ENCODE results near the gene SUGCT. TPM values are rescaled to one million over a fixed set of nuclear protein-coding genes. Genes with fewer than 3 reads are reported as not detected.

Gene SUGCT
- total and polyA plus RNA-seq, 4 donors: 37.9 to 152 (median 53.2) TPM

DNA sequence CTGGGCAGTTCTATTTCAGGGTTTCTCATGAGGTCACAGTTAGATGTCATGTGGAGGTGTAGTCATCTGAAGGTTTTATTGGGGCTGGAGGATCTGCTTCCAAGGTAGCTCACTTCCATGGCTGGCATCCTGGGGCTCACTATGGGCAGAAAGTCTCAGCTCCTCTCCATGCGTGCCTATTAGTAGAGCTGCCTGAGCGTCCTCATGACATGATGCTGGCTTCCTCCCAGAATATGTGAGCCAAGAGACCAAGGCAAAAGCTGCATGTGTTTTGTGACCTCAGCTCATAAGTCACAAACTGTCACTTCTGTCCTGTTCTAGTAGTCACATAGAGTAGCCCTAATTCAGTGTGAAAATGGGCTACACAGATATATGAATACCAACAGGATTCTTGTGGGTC lies 524.4 kb downstream of the SUGCT start:
- Histone ChIP-seq H3K36me3 (ENCODE audit: control insufficient read depth in 1 of 2, insufficient read depth in 2 of 2, low read length in 1 of 2) (no peaks in the 10 kb centered on the region), H3K27me3 (ENCODE audit: control insufficient read depth in 1 of 2, insufficient read depth in 2 of 2, low read length in 1 of 2) (no peaks in the 10 kb centered on the region), H3K27ac (ENCODE audit: low read depth in 1 of 2, low read length in 2 of 2) (peak overlapping the region; percentile 57 to 88), H3K4me1 (ENCODE audit: control insufficient read depth in 1 of 2, insufficient read depth in 2 of 2, low read length in 2 of 2) (peaks cover 9 to 10% of the 10 kb centered on the region in 2 donors), H3K9me3 (ENCODE audit: control insufficient read depth, low read length) (no peaks in the 10 kb centered on the region), H3K4me3 (ENCODE audit: low read length in 2 of 2) (no peak overlapping the region)
- ATAC-seq (ENCODE audit: low FRiP score): peak; percentile 60
- 4 to 6% methylated on average over 2 of the region's 2 CpGs for WGBS, 2 donors
- intact Hi-C loops (cut with DNase I): no loop called here
- DNase-seq: peak in 1 of 2 donors; percentile 52

DNA sequence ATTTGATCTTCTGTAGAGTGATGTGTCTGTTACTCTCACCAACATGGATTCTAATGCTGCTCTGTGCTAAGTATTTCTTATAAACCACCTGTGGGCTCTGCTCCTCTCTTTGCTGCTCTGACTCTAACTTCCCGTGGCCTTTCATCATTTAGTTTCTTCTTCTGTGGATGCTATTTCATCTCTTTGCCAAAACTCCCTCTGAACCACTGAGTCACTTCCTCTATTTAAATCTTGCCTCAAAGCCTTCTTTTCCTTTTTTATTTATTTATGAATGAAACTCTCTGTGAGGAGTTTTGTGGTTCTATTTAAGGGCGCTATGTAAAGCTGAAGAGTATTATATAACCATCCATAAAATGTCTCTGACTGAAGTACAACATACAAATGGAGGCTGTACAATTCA lies 538.5 kb downstream of the SUGCT start:
- ATAC-seq (ENCODE audit: low FRiP score): no peak
- H3K27ac ChIP-seq (ENCODE audit: low read depth in 1 of 2, low read length in 2 of 2): no peak overlapping the region

GRCh38 chr7:40674316-40674715 lies 539.5 kb downstream of the SUGCT start:
- no peak overlapping the region for H3K4me3 ChIP-seq (ENCODE audit: low read length in 2 of 2)
- no peak overlapping the region for H3K27ac ChIP-seq (ENCODE audit: low read depth in 1 of 2, low read length in 2 of 2)
- DNase-seq (no peak), ATAC-seq (ENCODE audit: low FRiP score) (no peak)
- H3K27me3 ChIP-seq (ENCODE audit: control insufficient read depth in 1 of 2, insufficient read depth in 2 of 2, low read length in 1 of 2): no peaks in the 10 kb centered on the region
- H3K4me1 ChIP-seq (ENCODE audit: control insufficient read depth in 1 of 2, insufficient read depth in 2 of 2, low read length in 2 of 2): peaks cover 0 to 4% of the 10 kb centered on the region in 2 donors
- H3K36me3 ChIP-seq (ENCODE audit: control insufficient read depth in 1 of 2, insufficient read depth in 2 of 2, low read length in 1 of 2): no peaks in the 10 kb centered on the region
- 61 to 65% methylated on average over 3 of the region's 3 CpGs for WGBS, 2 donors
- no peaks in the 10 kb centered on the region for H3K9me3 ChIP-seq (ENCODE audit: control insufficient read depth, low read length)
- intact Hi-C loops (cut with DNase I): no loop called here

More for the DNA sequence above, 538.5 kb downstream of the SUGCT start:
- no peaks in the 10 kb centered on the region for H3K9me3 ChIP-seq (ENCODE audit: control insufficient read depth, low read length)
- H3K36me3 ChIP-seq (ENCODE audit: control insufficient read depth in 1 of 2, insufficient read depth in 2 of 2, low read length in 1 of 2): no peaks in the 10 kb centered on the region
- H3K4me1 ChIP-seq (ENCODE audit: control insufficient read depth in 1 of 2, insufficient read depth in 2 of 2, low read length in 2 of 2): peaks cover 0 to 4% of the 10 kb centered on the region in 2 donors
- no peak for DNase-seq
- no peaks in the 10 kb centered on the region for H3K27me3 ChIP-seq (ENCODE audit: control insufficient read depth in 1 of 2, insufficient read depth in 2 of 2, low read length in 1 of 2)
- H3K4me3 ChIP-seq (ENCODE audit: low read length in 2 of 2): no peak overlapping the region
- intact Hi-C loops (cut with DNase I): no loop called here
- WGBS, 2 donors: 43 to 46% methylated on average over 2 of the region's 2 CpGs

GRCh38 chr7:40675741-40676140 lies 540.9 kb downstream of the SUGCT start:
- intact Hi-C loops (cut with DNase I): no loop called here
- ATAC-seq (ENCODE audit: low FRiP score) (no peak), DNase-seq (no peak)
- 95 to 97% methylated on average over 3 of the region's 3 CpGs for WGBS, 2 donors
- no peak overlapping the region for H3K27ac ChIP-seq (ENCODE audit: low read depth in 1 of 2, low read length in 2 of 2)
- no peaks in the 10 kb centered on the region for H3K27me3 ChIP-seq (ENCODE audit: control insufficient read depth in 1 of 2, insufficient read depth in 2 of 2, low read length in 1 of 2)
- no peaks in the 10 kb centered on the region for H3K9me3 ChIP-seq (ENCODE audit: control insufficient read depth, low read length)
- H3K36me3 ChIP-seq (ENCODE audit: control insufficient read depth in 1 of 2, insufficient read depth in 2 of 2, low read length in 1 of 2): no peaks in the 10 kb centered on the region
- H3K4me1 ChIP-seq (ENCODE audit: control insufficient read depth in 1 of 2, insufficient read depth in 2 of 2, low read length in 2 of 2): peaks cover 0 to 7% of the 10 kb centered on the region in 2 donors
- no peak overlapping the region for H3K4me3 ChIP-seq (ENCODE audit: low read length in 2 of 2)

DNA sequence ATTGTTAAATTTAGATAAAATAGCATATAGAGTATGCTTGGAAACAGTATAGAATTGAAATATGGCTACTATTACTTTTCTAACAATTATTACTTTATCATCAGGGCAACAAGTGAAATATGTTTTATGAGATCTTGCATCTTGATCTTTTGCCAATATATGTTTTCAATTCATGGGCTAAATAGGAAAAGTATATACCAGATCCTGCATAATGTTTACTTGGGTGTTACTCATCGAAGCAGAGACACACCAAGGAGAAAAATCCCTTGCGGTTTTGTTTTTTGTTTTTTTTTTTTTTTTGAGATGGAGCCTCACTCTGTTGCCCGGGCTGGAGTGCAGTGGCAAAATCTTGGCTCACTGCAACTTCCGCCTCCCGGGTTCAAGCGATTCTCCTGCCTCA lies 541.4 kb downstream of the SUGCT start:
- H3K4me3 ChIP-seq (ENCODE audit: low read length in 2 of 2): no peak overlapping the region
- no peaks in the 10 kb centered on the region for H3K36me3 ChIP-seq (ENCODE audit: control insufficient read depth in 1 of 2, insufficient read depth in 2 of 2, low read length in 1 of 2)
- no peaks in the 10 kb centered on the region for H3K27me3 ChIP-seq (ENCODE audit: control insufficient read depth in 1 of 2, insufficient read depth in 2 of 2, low read length in 1 of 2)
- H3K9me3 ChIP-seq (ENCODE audit: control insufficient read depth, low read length): no peaks in the 10 kb centered on the region
- ATAC-seq (ENCODE audit: low FRiP score) (no peak), DNase-seq (no peak)
- H3K27ac ChIP-seq (ENCODE audit: low read depth in 1 of 2, low read length in 2 of 2): no peak overlapping the region
- WGBS, 2 donors: 96 to 97% methylated on average over 6 of the region's 6 CpGs
- intact Hi-C loops (cut with DNase I): no loop called here
- H3K4me1 ChIP-seq (ENCODE audit: control insufficient read depth in 1 of 2, insufficient read depth in 2 of 2, low read length in 2 of 2): peaks cover 0 to 7% of the 10 kb centered on the region in 2 donors

GRCh38 chr7:40680657-40681056 lies 545.9 kb downstream of the SUGCT start:
- ATAC-seq (ENCODE audit: low FRiP score): no peak

DNA sequence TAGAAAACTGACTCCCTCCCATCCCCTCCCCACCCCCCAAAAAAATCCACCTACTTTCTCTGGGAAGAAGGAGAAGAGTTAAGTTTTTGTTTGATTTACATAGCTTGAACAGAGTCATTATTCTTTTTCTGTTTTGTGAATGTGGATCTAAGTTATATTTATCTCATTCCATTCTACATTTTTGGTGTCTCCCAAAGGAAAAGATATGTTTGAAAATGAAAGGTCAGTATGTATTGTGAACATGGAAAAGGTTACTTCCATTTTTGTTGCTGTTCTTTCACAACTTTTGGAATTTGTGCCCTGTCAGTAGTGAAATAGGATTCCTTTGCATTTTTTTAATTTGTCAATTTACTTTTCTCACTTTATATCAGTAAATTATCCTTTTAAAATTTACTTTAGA lies 547.9 kb downstream of the SUGCT start:
- H3K9me3 ChIP-seq (ENCODE audit: control insufficient read depth, low read length): no peaks in the 10 kb centered on the region
- DNase-seq: no peak
- no peaks in the 10 kb centered on the region for H3K27me3 ChIP-seq (ENCODE audit: control insufficient read depth in 1 of 2, insufficient read depth in 2 of 2, low read length in 1 of 2)
- peaks cover 2 to 5% of the 10 kb centered on the region in 2 donors for H3K4me1 ChIP-seq (ENCODE audit: control insufficient read depth in 1 of 2, insufficient read depth in 2 of 2, low read length in 2 of 2)
- intact Hi-C loops (cut with DNase I): no loop called here
- H3K4me3 ChIP-seq (ENCODE audit: low read length in 2 of 2): no peak overlapping the region
- no peak overlapping the region for H3K27ac ChIP-seq (ENCODE audit: low read depth in 1 of 2, low read length in 2 of 2)
- no peak for ATAC-seq (ENCODE audit: low FRiP score)
- H3K36me3 ChIP-seq (ENCODE audit: control insufficient read depth in 1 of 2, insufficient read depth in 2 of 2, low read length in 1 of 2): peaks cover 0 to 3% of the 10 kb centered on the region in 2 donors

More at GRCh38 chr7:40680657-40681056, 545.9 kb downstream of the SUGCT start:
- DNase-seq: no peak
- Histone ChIP-seq H3K36me3 (ENCODE audit: control insufficient read depth in 1 of 2, insufficient read depth in 2 of 2, low read length in 1 of 2) (peaks cover 0 to 3% of the 10 kb centered on the region in 2 donors), H3K9me3 (ENCODE audit: control insufficient read depth, low read length) (no peaks in the 10 kb centered on the region), H3K4me3 (ENCODE audit: low read length in 2 of 2) (no peak overlapping the region), H3K27ac (ENCODE audit: low read depth in 1 of 2, low read length in 2 of 2) (no peak overlapping the region), H3K4me1 (ENCODE audit: control insufficient read depth in 1 of 2, insufficient read depth in 2 of 2, low read length in 2 of 2) (peaks cover 2 to 5% of the 10 kb centered on the region in 2 donors), H3K27me3 (ENCODE audit: control insufficient read depth in 1 of 2, insufficient read depth in 2 of 2, low read length in 1 of 2) (no peaks in the 10 kb centered on the region)
- intact Hi-C loops (cut with DNase I): no loop called here
- 93 to 100% methylated on average over 1 of the region's 1 CpG for WGBS, 2 donors

- Histone ChIP-seq H3K27me3 (ENCODE audit: control insufficient read depth in 1 of 2, insufficient read depth in 2 of 2, low read length in 1 of 2) (no peaks in the 10 kb centered on the region), H3K4me3 (ENCODE audit: low read length in 2 of 2) (no peak overlapping the region), H3K36me3 (ENCODE audit: control insufficient read depth in 1 of 2, insufficient read depth in 2 of 2, low read length in 1 of 2) (no peaks in the 10 kb centered on the region), H3K4me1 (ENCODE audit: control insufficient read depth in 1 of 2, insufficient read depth in 2 of 2, low read length in 2 of 2) (peaks cover 4 to 5% of the 10 kb centered on the region in 2 donors), H3K9me3 (ENCODE audit: control insufficient read depth, low read length) (no peaks in the 10 kb centered on the region), H3K27ac (ENCODE audit: low read depth in 1 of 2, low read length in 2 of 2) (peak overlapping the region in 1 of 2 donors; percentile 3)
- ATAC-seq (ENCODE audit: low FRiP score): no peak
- DNase-seq: no peak
- intact Hi-C loops (cut with DNase I): no loop called here
- 14 to 23% methylated on average over 6 of the region's 6 CpGs for WGBS, 2 donors
These were observed 559.4 kb downstream of the SUGCT start for GRCh38 chr7:40694026-40694809.

- WGBS, 2 donors: 96 to 100% methylated on average over 3 of the region's 3 CpGs
- peaks cover 0 to 4% of the 10 kb centered on the region in 2 donors for H3K4me1 ChIP-seq (ENCODE audit: control insufficient read depth in 1 of 2, insufficient read depth in 2 of 2, low read length in 2 of 2)
- H3K36me3 ChIP-seq (ENCODE audit: control insufficient read depth in 1 of 2, insufficient read depth in 2 of 2, low read length in 1 of 2): no peaks in the 10 kb centered on the region
- ATAC-seq (ENCODE audit: low FRiP score) (no peak), DNase-seq (no peak)
- no peak overlapping the region for H3K27ac ChIP-seq (ENCODE audit: low read depth in 1 of 2, low read length in 2 of 2)
- intact Hi-C loops (cut with DNase I): no loop called here
- H3K4me3 ChIP-seq (ENCODE audit: low read length in 2 of 2): no peak overlapping the region
- H3K9me3 ChIP-seq (ENCODE audit: control insufficient read depth, low read length): no peaks in the 10 kb centered on the region
- no peaks in the 10 kb centered on the region for H3K27me3 ChIP-seq (ENCODE audit: control insufficient read depth in 1 of 2, insufficient read depth in 2 of 2, low read length in 1 of 2)
These were observed 560.2 kb downstream of the SUGCT start for GRCh38 chr7:40694991-40695390.
